Erythroblast (primary cell): Measurements from ENCODE around the gene UBE2F.

Source experiments
- GATA1 ChIP-seq: IDR thresholded peaks from 2 replicates; pipeline ENCODE4 v1.6.1; 2011; ENCODE audit warnings: low read depth, mild to moderate bottlenecking, control low read depth, low read length, moderate library complexity
- POLR2A ChIP-seq: IDR thresholded peaks from 2 replicates; pipeline ENCODE4 v1.6.1; 2011; ENCODE audit warnings: mild to moderate bottlenecking, low read length

GRCh38 chr2:238030422-238031155 is 63.8 kb downstream of the UBE2F start:
- TF ChIP-seq POLR2A (no peak), GATA1 (no peak)
